Globus pallidus (tissue), 1 donor: ENCODE data around the gene RBM22.
"Not testable (repeated sequence)": the region's sequence is repeated elsewhere in the genome, so short reads cannot be mapped to it uniquely, and the experiment has no call there.

Source experiments
- DNase-seq: peaks from one replicate; pipeline ENCODE4 v3.0.0-alpha.2; 2015; ENCODE audit warnings: low spot score

RBM22 gene

DNA sequence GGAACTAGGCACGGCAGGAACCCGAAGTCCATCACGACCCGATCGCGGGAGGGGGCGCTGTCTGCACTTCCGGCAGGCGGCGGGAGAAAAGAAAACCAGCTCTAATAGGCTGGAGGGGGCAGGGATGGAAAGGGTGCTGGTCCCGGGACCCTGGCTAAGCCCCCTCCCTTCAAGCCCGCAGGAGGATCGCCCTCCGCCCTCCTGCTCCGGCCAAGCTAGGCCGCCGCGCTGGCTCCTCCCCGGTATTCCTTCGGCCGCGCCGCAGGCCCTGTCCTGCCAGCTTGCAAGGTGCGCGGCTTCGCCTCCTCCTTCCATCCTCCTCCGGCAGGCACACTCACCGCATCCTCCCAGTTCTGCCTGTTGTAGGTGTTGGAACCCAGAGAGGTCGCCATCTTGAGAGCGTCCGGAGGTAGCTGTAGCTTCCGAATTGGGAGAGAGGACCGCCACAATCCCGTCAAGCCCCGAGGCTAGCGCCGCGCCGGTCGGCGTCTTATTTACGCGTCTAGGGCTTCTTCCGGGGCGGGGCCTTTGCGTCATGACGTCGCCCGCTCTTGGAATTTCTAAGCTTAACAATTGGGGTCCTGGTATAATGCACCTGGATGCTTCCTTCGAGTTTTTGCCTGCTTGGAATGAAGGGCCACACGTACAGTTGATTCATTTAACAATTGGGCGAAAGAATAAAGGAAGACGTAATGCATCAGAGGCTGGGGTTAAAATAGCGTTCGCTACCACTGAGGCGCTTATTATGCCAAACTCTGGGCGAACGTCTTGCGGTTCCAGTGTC lies at the start of gene RBM22:
TSS of gene RBM22 (minus strand) at position 469 of the 784 bp plus-strand sequence. CDS start at position 392, 77 bp downstream.
- DNase-seq, result peak; percentile 92

DNA sequence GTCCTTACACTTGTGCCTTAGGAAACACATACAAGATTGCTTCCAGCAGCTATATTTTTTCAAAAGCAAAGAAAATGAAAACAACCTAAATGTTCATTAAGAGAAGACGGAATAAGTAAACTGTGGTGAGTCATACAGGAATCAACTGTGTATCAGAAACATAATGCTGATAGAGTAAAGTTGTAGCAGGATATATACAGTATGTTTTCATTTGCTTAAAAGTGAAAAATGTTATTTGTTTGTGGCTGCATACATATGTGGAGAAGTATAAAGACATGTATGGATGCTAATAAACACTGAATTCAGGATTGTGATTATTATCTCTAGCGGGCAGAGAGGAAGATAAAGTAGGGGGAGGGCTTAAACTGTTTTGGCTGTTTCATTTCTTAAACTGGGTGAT lies 49.6 kb upstream of the RBM22 start:
- no peak for DNase-seq

DNA sequence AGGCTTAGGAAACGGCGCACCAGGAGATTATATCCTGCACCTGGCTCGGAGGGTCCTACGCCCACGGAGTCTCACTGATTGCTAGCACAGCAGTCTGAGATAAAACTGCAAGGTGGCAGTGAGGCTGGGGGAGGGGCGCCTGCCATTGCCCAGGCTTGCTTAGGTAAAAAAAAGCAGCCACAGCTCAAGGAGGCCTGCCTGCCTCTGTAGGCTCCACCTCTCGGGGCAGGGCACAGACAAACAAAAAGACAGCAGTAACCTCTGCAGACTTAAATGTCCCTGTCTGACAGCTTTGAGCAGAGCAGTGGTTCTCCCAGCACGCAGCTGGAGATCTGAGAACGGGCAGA lies 42.3 kb upstream of the RBM22 start:
- DNase-seq, result not testable (repeated sequence)

DNA sequence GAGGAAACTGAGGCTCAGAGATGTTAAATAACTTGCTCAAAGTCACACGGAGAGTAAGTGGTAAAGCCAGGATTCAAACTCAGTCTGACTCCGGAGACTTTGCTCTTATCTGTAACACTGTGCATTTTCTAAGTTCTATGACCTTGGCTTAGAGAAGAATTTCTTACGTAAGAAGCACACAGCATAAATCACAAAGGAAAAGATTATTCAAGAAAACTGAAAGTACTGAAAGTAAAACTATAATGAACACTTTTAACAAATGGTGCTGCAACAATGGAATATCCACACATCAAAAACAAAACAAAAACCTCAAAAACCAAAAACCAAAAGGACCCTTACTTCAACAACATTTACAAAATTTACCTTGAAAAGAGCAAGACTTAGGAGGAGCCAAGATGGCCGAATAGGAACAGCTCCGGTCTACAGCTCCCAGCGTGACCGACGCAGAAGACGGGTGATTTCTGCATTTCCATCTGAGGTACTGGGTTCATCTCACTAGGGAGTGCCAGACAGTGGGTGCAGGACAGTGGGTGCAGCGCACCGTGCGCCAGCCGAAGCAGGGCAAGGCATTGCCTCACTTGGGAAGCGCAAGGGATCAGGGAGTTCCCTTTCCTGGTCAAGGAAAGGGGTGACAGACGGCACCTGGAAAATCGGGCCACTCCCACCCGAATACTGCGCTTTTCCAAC lies 41.7 kb upstream of the RBM22 start:
- DNase-seq, result not testable (repeated sequence)

DNA sequence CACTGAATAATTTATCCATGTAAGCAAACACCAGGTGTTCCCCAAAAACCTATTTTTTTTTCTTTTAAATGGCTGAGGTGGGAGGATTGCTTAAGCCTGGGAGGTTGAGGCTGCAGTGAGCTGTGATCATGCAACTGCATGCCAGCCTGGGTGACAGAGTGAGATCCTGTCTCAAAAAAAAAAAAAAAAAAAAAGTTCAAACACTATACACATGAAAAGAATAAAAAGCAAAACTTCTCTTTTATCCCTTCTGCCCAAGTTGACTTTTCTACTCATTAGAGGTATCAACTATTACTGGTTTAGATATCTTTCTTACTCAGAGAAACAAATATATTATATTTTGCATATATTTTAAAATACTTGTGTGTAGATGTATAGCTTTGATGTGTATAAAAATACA lies 40.1 kb upstream of the RBM22 start:
- DNase-seq, result no peak

DNA sequence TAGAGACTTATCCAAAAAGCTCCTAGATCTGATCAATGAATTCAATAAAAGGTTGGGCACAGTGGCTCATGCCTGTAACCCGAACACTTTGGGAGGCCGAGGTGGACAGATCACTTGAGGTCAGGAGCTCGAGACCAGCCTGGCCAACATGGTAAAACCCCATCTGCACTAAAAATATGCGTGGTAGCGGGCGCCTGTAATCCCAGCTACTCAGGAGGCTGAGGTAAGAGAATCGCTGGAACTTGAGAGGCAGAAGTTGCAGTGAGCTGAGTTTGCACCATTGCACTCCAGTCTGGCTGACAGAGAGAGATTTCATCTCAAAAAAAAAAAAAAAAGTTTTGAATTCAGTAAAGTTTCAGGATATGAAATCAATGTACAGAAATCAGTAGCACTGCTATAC lies 38.0 kb upstream of the RBM22 start:
- DNase-seq, result no peak

DNA sequence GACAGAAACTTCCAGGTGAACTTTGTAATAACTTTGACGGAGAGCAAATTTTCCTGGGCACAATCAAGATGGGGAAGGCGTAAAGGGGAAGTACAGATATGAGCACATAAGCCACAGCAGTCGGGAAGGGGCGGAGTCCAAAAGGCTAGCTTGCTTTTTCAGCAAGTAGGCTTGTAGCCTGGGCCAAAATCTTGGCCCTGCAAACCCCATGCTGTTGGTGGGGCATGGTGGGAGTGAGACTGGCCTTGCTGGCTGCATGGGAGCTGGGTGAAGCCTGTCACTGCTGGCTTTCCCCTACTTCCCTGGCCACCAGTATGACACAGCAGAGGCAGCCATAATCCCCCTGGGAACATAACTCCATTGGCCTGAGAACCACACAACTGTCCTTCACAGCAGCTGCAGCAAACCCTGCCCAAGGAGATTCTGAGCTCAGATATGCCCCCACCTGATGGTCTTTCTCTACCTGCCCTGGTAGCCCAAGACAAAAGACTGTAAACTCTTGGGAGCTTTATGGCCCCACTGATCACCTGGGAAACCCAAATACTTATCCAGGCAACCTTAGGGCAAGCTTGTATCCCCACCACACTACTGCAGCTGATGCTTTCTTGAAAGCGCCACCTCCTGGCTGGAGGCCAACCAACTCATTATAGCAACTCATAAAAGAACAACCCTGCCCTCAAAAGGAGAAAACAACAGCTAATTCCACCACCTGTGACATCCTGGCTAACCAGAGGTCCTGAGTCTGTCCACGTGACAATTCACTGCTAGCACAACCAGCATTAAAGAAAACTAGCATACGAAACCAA lies 33.9 kb upstream of the RBM22 start:
- peak; percentile 40 for DNase-seq

DNA sequence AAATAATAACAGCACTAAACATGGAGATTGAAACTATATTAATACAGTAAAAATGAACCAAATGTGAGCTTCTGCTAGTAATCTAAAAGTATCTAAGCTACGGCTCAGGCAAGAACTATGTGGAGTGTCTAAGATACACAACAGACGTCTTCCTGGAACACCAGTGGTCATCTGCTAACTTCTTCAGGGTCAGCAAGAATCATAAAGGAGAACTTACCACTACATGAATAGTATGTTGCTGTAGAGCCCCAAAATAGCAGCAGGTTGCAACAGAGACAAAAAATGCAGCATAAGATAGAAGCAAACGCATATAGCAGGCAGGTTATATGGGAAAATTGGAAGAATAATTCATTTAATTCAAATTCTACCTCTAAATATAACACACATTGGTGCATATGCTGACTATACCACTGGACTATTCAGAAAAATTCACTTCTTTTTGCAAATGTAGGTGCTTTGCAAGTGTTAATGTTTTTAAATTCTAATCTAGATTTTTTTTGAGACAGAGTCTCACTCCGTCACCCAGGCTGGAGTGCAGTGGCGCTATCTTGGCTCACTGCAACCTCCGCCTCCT lies 30.9 kb upstream of the RBM22 start:
- peak; percentile 45 for DNase-seq

DNA sequence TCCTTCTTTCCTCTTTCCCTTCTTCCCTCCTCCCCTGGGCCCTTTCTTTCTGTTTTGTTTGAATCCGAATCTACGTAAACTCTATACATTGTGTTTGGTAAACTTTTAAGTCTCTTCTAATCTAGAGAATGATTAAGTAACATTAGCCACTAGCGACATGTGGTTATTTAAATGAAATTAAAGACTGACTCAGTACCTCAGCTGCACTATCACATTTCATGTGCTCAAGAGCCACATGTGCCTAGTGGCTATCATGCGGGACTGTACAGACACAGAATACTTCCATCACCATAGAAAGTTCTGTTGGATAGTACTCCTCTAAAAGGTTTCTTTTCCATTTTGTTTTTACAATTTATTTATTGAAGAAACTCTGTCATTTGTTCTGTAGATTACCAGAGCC lies 29.0 kb upstream of the RBM22 start:
- DNase-seq, result no peak

DNA sequence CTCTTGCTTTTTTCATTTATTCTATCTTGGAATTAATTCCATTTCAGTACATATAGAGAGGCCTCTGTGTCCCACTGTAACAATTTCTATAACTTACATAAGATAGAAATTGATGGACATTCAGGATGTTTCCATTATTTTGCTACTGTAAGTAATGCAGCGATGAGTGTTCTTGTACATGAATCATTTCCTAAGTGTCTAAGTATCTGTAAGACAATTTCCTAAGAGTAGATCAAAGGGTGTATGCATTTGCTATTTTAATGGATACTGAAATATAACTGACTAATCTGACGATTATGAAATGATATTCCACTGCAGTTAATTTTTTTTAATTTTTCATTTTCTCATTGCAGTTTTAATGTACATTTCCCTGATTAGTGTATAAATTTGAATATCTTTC lies 23.0 kb upstream of the RBM22 start:
- DNase-seq, result no peak

DNA sequence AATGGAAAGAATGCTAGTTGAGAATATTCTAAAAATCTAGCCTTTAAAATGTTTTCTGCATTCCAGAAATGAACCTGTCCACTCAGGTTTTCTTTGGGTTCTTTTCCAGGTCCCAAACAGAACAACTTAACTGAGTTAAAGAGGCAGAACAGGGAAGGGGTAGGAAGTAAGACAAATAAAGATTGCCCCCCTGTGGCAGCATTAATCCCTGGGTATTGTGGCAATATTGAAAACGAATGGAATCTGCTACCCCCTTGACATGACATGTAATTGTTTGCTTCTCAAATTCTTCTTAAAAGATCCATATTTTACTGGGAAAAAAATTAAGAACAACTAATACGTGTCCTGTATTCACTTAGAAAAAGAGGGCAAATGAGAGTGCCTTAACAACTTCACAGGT lies 9.3 kb upstream of the RBM22 start:
- no peak for DNase-seq

DNA sequence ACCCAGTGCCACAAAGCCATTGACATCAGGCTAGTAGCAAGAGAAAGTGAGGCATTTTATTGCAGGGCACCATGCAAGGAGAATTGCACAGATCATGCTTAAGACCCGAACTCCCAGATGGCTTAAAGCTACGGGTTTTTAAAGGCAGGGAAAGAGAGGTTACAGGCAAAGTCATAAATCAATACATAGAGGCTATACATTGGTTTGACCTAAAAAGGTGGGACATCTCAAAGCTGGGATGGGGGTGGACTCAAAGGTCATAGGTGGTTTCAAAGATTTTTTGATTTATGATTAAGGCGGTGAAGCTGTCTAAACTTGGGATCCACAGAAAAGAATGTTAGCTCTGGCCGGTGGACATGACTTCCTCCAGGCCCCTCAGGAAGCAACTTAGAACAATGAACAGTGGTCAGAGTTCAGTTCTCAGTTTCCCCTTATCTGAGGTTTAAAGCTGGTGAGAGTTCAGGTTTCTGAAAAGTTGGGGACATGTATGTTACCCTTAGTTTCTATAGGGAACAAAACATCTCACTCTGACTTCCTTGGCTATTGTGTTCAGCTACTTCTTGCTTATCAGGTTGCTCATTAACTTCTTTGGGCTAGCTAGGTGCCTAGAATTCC lies 6.0 kb upstream of the RBM22 start:
- no peak for DNase-seq

DNA sequence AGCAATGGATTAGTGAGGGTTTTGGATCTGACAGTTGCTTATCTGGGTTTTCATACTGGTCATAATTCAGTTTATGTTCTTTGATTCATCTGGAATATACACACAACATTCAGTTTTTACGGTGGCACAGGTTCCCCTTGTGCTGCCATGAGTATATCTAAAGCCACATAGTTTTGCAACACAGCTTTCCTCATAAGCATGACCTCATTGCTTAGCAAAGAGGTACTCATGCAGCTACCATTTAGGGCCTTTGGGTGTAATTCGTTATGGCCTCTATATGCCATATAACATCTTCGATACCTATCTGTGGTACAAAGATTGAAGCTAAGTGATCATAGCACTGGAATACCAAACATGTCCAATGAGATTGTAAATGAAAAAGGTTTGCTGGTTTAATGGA lies 2.9 kb upstream of the RBM22 start:
- DNase-seq, result no peak

DNA sequence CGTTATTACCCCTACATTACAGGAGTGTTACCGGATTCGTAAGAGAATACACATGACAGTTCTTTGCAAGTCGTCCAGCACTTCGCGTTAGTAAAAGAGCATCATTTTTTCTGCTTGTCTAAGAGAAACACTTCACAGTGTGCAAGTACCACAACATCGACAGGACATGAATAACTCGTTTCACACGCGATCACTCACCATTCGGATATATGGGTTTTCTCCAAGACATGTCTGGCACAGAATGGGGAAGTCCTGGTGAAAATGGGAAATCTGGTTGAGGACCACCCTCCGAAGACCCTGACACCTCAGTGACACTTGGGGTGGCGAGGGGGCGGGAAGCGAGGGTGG lies 642 bp downstream of the RBM22 start:
- DNase-seq, result no peak

DNA sequence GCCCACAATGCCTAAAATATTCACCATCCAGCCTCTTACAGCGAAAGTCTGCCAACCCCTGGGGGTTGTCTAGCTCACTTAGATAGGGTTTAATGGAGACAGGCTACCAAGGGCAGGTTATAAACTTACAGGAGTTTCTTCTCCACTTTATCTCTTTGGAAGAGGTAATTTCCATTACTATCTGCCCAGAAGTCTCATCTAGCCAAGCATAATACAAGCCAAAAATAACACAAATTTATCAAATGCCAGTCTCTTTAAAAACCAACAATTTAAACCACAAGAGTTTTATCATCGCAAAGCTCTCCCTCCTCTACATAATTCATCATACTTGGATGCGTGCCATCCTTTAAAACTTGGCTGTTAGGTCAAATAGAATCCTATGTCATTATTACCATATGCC lies 6.2 kb downstream of the RBM22 start:
- no peak for DNase-seq

DNA sequence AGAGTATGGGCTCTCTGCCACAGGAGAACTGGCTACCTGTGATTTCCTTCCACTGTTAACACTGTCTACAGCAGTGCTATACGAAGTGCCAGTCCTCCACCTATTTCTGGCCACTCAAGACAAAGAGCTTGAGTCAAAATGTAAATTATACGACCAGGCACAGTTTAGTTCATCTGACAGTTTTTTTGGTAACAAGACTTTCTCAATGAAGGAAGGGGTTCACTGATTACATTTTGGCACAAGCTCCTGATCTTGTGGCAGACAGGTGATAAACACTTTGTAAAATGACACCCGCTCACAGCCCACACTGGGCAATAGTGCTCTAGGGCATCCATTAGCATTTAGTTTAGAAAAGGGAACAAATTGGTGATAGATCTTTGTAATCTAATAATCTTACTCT lies 8.6 kb downstream of the RBM22 start:
- DNase-seq, result no peak

DNA sequence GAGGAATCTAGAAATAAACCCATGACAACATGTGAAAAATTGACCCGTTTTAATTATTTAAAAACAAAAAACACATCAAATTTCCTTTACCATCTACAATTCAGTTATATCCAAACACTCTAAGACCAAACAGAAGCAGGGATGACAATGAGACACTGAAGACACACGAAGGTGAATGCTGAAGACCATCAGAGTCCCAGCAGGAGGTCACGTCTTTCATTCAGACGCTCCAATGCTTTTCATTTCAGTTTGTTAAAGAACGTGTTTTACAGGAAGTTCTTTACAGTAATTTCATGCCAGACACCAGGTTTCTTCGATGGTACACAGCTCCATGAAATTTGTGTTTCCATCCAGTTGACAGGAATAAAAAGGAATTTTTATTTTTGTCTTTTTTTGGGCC lies 10.1 kb downstream of the RBM22 start:
- no peak for DNase-seq

DNA sequence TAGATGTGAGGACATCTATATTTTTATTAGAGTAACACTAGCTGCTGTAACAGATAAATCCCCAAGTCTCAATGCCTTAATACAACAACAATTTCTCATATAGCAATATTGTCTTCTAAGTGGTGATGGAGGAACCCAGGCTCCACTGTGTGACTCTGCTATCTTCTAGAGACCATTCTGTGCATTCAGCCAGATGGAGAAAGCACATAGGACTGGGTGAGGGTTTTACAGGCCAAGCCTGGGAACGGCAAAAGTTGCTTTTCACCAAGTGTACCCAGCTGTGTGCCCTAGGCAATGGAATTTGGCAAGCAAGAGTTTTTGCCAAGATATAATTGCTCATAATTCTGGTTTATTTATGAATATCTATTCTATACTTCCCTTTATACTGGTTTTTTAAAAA lies 11.7 kb downstream of the RBM22 start:
- DNase-seq, result no peak

DNA sequence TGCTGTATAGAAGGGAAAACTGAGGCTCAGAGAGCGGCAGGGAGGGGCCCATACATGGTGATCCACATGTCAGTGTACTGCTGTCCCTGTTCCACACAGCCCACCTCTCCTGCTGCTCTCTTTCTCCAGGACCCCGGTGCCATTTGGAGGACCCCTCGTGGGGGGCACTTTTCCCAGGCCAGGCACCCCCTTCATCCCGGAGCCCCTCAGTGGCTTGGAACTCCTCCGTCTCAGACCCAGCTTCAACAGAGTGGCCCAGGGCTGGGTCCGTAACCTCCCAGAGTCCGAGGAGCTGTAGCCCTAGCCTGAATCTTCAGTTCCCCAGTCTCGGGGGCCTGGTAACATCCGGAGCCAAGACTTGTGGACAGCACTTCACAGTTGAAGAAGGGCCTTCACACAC lies 24.3 kb downstream of the RBM22 start:
- DNase-seq, result no peak

DNA sequence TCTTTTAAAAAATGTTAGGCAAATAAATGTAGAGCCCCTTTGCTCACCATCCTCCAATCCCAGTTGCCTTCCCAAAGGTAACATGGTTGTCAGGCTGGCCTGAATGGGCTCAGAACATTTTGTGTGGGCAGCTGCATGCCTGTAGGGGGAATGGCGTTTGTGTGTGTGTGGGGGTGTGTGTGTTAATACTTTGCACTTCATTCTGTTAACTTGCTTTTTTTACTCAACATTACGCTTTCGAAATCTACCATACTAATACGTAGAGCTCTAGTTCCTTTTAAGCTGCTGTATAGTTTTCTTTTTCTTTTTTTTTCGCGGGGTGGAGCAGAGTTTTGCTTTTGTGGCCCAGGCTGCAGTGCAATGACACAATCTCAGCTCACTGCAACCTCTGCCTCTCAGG lies 25.8 kb downstream of the RBM22 start:
- DNase-seq, result no peak

DNA sequence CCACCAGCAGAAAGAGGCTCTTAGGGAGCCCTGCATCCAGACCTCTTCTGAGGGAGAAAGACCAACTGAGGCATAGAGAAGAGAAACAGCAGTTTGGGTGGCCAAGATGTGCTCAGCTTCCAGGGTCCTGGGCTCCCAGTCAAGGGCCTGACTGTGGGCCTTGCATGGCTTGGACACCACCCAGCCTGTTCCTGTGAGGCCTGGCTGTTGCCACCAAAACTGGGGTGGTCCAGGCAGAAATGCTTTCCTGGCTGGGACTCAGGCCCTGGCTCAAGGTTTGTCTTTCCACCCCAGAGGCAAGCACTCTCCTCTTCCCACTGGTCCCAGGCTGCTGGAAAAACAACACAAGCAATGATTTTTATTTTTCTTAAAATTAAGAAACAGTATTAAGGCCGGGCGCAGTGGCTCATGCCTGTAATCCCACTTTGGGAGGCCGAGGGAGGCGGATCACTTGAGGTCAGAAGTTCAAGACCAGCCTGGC lies 26.5 kb downstream of the RBM22 start:
- DNase-seq, result peak; percentile 43

DNA sequence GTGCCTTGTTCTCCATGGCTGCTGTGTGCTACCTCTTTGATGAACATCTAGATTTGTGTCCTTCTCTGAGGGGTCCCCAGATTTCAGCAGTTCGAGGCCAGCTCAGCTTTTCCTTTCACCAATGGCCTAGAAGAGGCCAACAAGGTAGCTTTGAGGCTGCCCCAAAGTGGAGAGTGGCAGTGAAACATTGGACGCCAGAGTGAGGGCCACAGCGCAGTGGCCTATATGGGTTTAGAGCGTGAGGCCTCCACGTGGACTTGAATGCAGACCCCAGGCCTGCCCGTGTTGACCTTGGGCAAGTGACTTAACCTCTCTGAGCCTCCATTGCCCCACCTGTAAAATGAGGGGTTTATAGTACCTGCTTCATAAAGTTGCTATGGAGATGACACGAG lies 28.0 kb downstream of the RBM22 start:
- DNase-seq, result no peak
